ENCODE data around the gene MKNK1.

DNA sequence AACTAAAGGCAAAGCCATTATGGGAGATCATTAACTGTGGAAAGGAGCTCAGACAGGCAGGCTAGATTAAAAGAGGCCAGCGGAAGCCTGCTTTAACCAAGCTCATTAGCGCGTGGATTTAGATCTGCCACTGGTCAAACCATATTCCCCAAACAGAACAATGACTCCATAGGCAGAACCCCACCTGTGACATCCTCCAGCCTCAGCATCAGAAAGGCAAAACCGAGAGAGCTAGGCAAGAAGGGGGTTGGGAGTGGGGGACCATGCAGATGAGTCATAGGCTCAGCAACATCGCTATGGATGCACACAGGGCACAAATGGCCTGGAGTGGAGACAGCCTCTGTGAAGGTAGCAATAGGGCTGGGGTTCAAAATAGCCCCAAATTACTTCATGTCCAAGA, 20.6 kb downstream of the MKNK1 start:
- TF ChIP-seq, protein P1, sequence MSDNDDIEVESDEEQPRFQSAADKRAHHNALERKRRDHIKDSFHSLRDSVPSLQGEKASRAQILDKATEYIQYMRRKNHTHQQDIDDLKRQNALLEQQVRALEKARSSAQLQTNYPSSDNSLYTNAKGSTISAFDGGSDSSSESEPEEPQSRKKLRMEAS (IDR thresholded peaks at IDR 0.05): no peak
- TF ChIP-seq TEAD4 (IDR thresholded peaks at IDR 0.05; ENCODE audit: low read depth, low read length) (no peak), POLR2AphosphoS5 (IDR thresholded peaks at IDR 0.05; ENCODE audit: low read depth, low read length) (no peak), TBP (IDR thresholded peaks at IDR 0.05; ENCODE audit: low read depth, low read length) (no peak), CEBPB (IDR thresholded peaks at IDR 0.05; ENCODE audit: low read depth, low read length) (no peak), EZH2 (IDR thresholded peaks at IDR 0.05; ENCODE audit: low read depth, low read length, severe bottlenecking) (no peak), SP1 (IDR thresholded peaks at IDR 0.05; ENCODE audit: low read depth, low read length) (no peak), POU5F1 (IDR thresholded peaks at IDR 0.05; ENCODE audit: low read depth, low read length) (no peak), RNF2 (IDR thresholded peaks at IDR 0.05; ENCODE audit: borderline replicate concordance, low read depth, low read length, missing control alignments, poor library complexity, severe bottlenecking) (no peak), CHD2 (IDR thresholded peaks at IDR 0.05; ENCODE audit: low read length) (no peak), EP300 (IDR thresholded peaks at IDR 0.05; ENCODE audit: borderline replicate concordance in 1 of 2, low read depth in 2 of 2, low read length in 2 of 2) (no peak), RXRA (IDR thresholded peaks at IDR 0.05; ENCODE audit: insufficient read depth, low read depth, low read length) (no peak), GABPA (IDR thresholded peaks at IDR 0.05; ENCODE audit: borderline replicate concordance, insufficient read depth, low read length) (no peak)
- TF ChIP-seq, protein P2, sequence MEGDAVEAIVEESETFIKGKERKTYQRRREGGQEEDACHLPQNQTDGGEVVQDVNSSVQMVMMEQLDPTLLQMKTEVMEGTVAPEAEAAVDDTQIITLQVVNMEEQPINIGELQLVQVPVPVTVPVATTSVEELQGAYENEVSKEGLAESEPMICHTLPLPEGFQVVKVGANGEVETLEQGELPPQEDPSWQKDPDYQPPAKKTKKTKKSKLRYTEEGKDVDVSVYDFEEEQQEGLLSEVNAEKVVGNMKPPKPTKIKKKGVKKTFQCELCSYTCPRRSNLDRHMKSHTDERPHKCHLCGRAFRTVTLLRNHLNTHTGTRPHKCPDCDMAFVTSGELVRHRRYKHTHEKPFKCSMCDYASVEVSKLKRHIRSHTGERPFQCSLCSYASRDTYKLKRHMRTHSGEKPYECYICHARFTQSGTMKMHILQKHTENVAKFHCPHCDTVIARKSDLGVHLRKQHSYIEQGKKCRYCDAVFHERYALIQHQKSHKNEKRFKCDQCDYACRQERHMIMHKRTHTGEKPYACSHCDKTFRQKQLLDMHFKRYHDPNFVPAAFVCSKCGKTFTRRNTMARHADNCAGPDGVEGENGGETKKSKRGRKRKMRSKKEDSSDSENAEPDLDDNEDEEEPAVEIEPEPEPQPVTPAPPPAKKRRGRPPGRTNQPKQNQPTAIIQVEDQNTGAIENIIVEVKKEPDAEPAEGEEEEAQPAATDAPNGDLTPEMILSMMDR (IDR thresholded peaks at IDR 0.05; ENCODE audit: control extremely low read depth in 1 of 3, insufficient read depth in 1 of 3, low read depth in 1 of 3, low read length in 3 of 3): no peak

All from H1 (cell line).